Measurements from ENCODE around the gene HMGA1.

HMGA1 gene

DNA sequence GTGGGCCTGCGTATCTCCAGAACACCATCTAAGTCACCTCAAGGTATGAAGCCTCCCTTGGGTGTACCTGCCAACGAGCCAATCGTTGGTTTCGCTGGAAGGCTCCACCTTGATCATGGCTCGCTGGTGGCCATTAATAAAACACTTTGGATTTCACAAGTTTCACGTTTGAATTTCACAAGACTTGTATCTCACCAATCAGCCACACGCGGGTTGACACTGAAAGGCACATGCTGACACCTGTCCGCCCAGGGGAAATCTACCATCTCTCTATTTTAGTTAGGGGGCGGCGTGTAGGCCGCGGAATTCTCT is 586 bp upstream of the HMGA1 start:
- DNase-seq (ENCODE audit: low spot score) = no peak
- TF ChIP-seq, protein P1, sequence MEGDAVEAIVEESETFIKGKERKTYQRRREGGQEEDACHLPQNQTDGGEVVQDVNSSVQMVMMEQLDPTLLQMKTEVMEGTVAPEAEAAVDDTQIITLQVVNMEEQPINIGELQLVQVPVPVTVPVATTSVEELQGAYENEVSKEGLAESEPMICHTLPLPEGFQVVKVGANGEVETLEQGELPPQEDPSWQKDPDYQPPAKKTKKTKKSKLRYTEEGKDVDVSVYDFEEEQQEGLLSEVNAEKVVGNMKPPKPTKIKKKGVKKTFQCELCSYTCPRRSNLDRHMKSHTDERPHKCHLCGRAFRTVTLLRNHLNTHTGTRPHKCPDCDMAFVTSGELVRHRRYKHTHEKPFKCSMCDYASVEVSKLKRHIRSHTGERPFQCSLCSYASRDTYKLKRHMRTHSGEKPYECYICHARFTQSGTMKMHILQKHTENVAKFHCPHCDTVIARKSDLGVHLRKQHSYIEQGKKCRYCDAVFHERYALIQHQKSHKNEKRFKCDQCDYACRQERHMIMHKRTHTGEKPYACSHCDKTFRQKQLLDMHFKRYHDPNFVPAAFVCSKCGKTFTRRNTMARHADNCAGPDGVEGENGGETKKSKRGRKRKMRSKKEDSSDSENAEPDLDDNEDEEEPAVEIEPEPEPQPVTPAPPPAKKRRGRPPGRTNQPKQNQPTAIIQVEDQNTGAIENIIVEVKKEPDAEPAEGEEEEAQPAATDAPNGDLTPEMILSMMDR (IDR thresholded peaks at IDR 0.05) = no peak
- peak overlapping the region; percentile 85 for H3K4me3 ChIP-seq

DNA sequence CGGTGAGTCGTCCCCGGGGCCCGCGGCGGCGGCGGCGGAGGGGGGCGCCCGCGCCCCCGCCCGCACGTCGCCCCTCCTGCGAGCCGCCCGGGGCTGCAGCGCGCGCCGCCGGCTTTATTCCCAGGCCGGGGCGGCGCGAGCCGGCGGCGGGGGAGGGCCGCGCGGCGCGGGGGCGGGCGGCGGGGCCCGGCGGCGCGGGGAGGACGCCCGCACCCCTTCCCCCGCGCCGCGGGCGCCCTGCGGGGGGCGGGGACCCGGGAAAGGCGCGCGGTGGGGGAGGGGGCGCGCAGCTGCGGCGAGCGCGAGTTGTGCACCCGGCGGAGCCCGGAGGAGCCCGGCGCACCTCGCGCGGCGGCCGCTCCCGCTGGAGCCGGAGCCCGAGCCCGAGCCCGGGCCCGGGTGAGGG is 646 bp downstream of the HMGA1 start:
- Histone ChIP-seq H3K4me3 (peak overlapping the region; percentile 85), H3K27ac (peak overlapping the region; percentile 11 to 87)
- DNase-seq (ENCODE audit: low spot score) = no peak
- TF ChIP-seq, protein P1 (IDR thresholded peaks at IDR 0.05) = no peak

More for the DNA sequence above, 586 bp upstream of the HMGA1 start:
- peak overlapping the region; percentile 57 to 87 for H3K27ac ChIP-seq

DNA sequence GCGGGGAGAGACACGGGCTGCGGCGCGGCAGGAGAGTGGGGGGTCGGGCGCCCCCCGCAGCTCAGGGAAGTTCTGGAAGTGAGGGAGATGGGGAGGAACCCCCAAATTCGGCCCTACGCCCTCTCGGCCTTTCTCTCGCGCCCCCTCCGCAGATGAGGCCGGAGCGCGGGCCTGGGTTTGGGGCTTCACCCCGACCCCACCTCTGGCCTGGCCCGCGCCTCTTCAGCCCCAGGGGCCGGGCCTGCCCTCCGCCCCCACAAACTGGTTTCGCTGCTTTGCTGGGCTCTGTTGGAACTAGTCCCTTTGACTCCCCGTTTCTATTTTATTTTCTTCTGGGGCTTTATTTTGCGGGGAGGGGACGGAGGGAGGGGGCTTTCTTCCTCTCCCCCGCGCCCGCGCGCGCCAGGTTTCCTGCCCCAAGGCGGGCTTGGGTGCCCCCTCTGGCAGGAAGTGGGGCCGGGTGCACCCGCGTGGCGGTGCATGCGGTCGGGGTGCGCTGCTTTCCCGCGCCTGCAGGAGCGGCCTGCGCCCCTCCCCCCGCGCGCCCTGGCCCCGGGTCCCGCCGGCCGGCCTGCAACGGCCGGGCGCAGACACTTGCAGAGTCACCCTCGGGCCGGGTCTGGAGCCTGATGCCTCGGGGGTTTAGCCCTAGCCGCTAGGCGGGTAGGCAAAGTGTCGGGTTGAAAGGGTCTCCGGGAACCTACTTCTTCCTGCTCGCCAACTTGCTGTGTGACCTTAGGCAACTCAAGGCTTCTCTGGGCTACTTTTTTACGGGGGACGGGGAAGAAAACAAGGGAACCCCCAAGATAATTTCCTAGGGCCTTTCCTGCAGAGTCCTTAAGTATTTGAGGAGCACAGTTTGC is 1.3 kb downstream of the HMGA1 start:
- Histone ChIP-seq H3K4me3 (peak overlapping the region; percentile 85), H3K27ac (peak overlapping the region; percentile 11 to 87)
- DNase-seq (ENCODE audit: low spot score) = no peak
- TF ChIP-seq, protein P1 (IDR thresholded peaks at IDR 0.05) = no peak

DNA sequence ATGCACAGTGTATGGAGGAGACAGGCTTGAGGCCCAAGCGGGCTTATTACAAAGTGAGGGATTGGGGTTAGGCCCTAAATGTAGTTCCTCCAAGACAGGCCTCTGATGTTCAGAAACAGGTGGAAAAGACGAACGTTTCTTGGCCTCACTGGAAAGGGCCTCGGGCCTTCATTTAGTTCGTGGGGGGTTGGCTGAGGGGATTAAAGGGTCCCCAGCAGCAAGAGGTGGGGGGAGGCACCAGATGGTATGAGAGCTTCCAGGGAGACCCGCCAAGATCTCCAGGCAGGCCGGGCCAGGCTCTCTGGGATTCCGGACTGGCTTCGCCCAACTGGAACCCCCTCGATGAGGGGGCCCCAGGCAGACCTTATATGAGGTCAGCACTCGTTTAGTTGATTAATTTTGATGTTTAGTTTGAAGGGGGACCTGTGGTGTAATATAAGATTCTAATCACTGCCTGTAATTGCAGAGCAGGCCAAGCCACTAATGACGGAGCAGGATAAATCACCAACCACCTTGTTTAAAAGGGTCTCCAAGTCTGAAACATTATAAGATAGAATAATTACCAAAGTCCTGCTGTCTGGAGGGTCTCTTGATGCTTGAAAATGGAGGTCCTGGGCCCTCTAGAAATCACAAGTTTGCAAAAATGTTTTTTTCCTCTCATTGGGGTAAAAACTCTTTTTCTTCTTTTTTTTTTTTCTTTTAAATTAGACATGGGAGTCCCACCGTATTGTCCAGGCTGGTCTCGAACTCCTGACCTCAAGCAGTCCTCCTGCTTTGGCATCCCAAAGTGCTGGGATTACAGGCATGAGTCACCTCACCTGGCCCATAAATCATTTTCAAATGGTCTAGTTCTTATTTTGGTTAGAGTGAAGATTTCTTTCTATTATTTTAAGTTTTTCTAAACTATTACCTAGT is 2.2 kb downstream of the HMGA1 start:
- H3K4me3 ChIP-seq = no peak overlapping the region
- no peak for DNase-seq (ENCODE audit: low spot score)
- no peak overlapping the region for H3K27ac ChIP-seq
- TF ChIP-seq, protein P1 (IDR thresholded peaks at IDR 0.05) = no peak

DNA sequence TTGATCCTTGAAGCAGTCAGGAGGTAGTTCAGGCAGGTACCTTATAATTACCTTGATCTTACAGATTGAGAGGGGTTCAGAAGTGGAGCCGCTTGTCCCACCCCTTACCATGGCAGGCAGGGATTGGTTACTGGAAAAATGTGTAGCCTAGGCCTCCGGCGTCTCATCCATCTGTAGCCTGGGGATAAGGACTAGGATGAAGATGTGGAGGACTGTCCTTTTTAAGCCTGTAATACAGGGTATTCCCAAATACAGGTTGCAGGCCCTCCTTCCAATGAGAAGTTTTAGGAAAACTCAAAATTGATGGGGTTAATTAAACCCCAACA is 2.8 kb downstream of the HMGA1 start:
- Histone ChIP-seq H3K27ac (no peak overlapping the region), H3K4me3 (no peak overlapping the region)
- TF ChIP-seq, protein P1 (IDR thresholded peaks at IDR 0.05) = no peak
- DNase-seq (ENCODE audit: low spot score) = peak; percentile 31

DNA sequence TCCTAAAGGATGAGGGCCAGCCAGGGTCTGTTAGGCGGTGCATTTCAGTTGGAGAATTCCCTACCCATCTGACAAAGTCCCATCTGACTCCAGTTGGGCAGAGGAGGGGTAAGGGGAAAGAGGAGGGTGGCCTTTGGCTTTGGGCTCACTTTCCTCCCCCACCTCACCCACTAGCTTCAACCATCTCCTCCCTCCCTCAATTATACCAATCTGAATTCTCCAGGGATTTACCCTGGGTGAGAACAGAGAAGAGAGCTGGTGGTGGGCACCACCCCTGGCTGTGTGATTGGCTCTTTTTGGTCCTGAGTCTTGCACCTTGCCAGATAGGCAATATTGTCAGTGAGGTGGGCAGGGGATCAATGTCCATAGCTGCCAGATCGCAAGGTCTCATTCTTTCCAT is 3.2 kb downstream of the HMGA1 start:
- Histone ChIP-seq H3K27ac (no peak overlapping the region), H3K4me3 (no peak overlapping the region)
- no peak for DNase-seq (ENCODE audit: low spot score)
- TF ChIP-seq, protein P1 (IDR thresholded peaks at IDR 0.05) = no peak
